ENCODE results near the gene ARHGAP20. TPM values are rescaled to one million over a fixed set of nuclear protein-coding genes. Genes with fewer than 3 reads are reported as not detected.
A peak's percentile ranks its signal among the peaks of the same experiment; 100 is the strongest.

ARHGAP20 gene, protein sequence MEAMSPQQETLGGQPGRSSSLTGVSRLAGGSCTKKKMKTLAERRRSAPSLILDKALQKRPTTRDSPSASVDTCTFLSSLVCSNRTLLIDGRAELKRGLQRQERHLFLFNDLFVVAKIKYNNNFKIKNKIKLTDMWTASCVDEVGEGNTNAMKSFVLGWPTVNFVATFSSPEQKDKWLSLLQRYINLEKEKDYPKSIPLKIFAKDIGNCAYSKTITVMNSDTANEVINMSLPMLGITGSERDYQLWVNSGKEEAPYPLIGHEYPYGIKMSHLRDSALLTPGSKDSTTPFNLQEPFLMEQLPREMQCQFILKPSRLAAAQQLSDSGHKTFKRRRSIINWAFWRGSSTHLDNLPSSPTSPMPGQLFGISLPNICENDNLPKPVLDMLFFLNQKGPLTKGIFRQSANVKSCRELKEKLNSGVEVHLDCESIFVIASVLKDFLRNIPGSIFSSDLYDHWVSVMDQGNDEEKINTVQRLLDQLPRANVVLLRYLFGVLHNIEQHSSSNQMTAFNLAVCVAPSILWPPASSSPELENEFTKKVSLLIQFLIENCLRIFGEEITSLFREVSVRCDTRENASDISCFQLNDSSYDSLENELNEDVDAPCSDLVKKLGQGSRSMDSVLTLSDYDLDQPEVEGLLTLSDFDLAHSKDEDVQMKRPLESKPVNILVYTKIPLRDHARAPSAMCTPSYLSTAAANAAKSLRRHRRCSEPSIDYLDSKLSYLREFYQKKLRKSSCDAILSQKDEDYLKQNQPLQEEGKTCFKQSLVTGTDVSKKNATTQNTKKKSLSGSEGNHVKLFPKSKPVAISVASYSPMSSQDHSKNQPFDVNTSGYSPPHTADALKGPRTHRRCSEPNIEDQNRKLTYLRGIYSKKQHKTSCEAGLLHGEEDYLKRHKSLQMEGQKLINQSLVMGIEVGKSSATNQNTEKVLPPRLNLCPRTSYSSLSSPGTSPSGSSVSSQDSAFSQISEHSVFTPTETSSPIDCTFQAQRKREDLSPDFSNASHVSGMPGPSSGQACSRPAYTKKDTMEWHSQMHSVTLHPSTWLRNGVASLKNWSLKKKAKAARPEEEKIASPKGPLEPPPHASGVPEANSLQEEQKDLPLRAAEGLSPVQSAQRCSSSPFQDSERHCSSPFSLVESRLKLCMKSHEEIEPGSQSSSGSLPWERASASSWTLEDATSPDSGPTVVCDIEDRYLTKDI
- total RNA-seq: 2.2 and 3.5 TPM in 2 replicates

DNA sequence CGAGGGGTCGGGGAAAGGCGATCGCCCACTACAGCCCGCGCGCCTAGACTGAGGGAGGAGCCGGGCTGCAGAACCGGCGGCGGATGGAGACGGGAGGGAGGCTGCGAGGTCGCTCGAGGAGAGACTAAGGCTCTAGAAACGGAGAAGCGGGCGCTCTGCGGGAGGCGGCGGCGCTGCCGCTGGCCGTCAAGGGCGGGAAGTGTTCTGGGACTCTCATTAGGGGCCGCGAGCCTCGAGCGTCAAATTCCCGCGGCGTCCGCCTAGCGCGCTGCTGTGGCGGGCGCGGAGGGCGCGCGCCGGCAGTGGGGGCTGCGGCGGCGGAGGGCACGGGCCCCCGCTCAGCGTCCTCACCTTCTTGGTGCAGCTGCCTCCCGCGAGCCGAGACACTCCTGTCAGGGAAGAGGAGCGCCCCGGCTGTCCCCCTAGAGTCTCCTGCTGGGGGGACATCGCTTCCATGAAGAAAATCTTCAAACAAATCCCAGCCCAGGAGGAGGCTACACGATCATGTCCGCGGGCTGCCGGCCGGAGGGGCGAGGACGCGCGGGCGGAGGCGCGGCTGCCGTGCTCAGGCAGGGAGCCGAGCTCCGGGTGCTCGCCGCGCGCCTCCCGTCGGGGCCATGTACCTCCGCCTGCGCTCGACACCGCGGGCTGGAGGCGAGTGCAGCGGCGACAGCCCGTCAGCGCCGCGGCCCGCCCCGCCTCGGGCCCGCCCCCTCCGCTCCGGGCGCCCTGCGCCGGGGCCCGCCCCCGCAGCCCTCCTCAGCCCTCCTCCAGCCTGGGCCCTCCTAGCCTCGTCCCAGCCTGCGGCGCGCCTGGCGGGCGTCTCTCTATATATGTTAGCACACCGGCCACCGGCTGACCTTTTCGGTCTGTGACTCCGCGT, at the start of gene ARHGAP20:
Gene ARHGAP20 (minus strand): TSS at position 662 of the 883 bp plus-strand sequence. CDS start 206 bp downstream, at position 456.
- H3K4me3 ChIP-seq (ENCODE audit: insufficient read depth, low read length): peak within 1 kb of the TSS; percentile 64
- peak; percentile 95 for DNase-seq (ENCODE audit: insufficient read length, low spot score, missing footprints)
- H3K79me2 ChIP-seq (ENCODE audit: insufficient read depth, low read length): no peaks in the 10 kb centered on the region
- H3K27me3 ChIP-seq (ENCODE audit: insufficient read depth, low read length): peaks cover 48% of the 10 kb centered on the region
- no peak within 1 kb of the TSS for H3K27ac ChIP-seq (ENCODE audit: low read depth, low read length)
- no peaks in the 10 kb centered on the region for H3K36me3 ChIP-seq (ENCODE audit: insufficient read depth, low read length)
- H3K4me1 ChIP-seq (ENCODE audit: insufficient read depth, low read length): no peaks in the 10 kb centered on the region
- peak within 1 kb of the TSS; percentile 66 for H3K4me2 ChIP-seq (ENCODE audit: insufficient read depth, low read length)
- no peaks in the 10 kb centered on the region for H3K9me3 ChIP-seq (ENCODE audit: low read depth, low read length)
- peak within 1 kb of the TSS; percentile 72 for H2AFZ ChIP-seq (ENCODE audit: low read length)
- TF ChIP-seq, protein P1, sequence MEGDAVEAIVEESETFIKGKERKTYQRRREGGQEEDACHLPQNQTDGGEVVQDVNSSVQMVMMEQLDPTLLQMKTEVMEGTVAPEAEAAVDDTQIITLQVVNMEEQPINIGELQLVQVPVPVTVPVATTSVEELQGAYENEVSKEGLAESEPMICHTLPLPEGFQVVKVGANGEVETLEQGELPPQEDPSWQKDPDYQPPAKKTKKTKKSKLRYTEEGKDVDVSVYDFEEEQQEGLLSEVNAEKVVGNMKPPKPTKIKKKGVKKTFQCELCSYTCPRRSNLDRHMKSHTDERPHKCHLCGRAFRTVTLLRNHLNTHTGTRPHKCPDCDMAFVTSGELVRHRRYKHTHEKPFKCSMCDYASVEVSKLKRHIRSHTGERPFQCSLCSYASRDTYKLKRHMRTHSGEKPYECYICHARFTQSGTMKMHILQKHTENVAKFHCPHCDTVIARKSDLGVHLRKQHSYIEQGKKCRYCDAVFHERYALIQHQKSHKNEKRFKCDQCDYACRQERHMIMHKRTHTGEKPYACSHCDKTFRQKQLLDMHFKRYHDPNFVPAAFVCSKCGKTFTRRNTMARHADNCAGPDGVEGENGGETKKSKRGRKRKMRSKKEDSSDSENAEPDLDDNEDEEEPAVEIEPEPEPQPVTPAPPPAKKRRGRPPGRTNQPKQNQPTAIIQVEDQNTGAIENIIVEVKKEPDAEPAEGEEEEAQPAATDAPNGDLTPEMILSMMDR (IDR thresholded peaks at IDR 0.05; ENCODE audit: extremely low read depth, low read depth, low read length): no peak
- H4K20me1 ChIP-seq (ENCODE audit: insufficient read depth, low read length): peaks cover 2% of the 10 kb centered on the region

DNA sequence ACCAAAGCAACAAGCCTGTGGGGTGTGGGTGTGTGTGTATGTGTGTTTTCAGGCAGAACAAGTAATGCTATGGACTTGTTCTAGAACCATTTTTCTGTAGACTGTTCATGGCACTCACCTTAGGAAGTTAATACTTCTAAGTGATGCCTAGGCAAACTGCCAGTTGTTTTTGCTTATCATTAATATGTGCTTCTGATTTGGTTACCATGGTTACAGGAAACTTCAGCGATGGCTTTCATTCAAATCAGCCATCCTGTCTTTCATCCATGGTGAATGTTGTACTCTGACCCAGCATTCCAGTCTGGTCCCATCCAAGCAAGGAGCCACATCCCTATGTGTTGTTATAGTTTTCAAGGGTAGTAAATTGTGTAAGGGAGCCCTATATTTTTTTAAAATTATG, 49.8 kb upstream of the ARHGAP20 start:
- Histone ChIP-seq H3K4me1 (ENCODE audit: insufficient read depth, low read length) (peaks cover 16% of the 10 kb centered on the region), H3K27me3 (ENCODE audit: insufficient read depth, low read length) (no peaks in the 10 kb centered on the region)

DNA sequence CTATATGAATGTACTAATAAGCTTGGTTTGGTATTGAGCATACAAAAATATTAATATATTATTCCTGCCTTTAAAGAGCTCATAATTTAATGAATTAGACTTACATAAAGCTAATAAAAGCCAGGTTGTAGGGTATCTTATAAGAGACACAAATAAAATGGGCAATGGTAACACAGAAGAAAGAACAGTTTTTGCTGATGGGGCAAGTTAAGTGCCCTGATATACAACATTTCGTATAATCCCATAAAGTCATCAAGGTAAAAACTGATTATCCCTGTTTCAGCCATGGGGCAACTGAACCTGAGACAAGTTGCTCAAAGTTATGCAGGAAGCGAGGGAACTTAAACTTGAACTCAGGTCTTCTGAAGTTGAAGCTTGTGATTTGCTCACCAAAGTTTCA, 48.9 kb upstream of the ARHGAP20 start:
- H3K36me3 ChIP-seq (ENCODE audit: insufficient read depth, low read length): no peaks in the 10 kb centered on the region
- H3K9me3 ChIP-seq (ENCODE audit: low read depth, low read length): no peaks in the 10 kb centered on the region
- H3K79me2 ChIP-seq (ENCODE audit: insufficient read depth, low read length): no peaks in the 10 kb centered on the region
- no peaks in the 10 kb centered on the region for H4K20me1 ChIP-seq (ENCODE audit: insufficient read depth, low read length)
- H2AFZ ChIP-seq (ENCODE audit: low read length): no peak overlapping the region
- TF ChIP-seq, protein P1 (IDR thresholded peaks at IDR 0.05; ENCODE audit: extremely low read depth, low read depth, low read length): no peak
- no peak overlapping the region for H3K4me2 ChIP-seq (ENCODE audit: insufficient read depth, low read length)
- no peak overlapping the region for H3K27ac ChIP-seq (ENCODE audit: low read depth, low read length)
- H3K27me3 ChIP-seq (ENCODE audit: insufficient read depth, low read length): no peaks in the 10 kb centered on the region
- DNase-seq (ENCODE audit: insufficient read length, low spot score, missing footprints): no peak
- H3K4me1 ChIP-seq (ENCODE audit: insufficient read depth, low read length): peaks cover 16% of the 10 kb centered on the region
- H3K4me3 ChIP-seq (ENCODE audit: insufficient read depth, low read length): no peak overlapping the region

More for the DNA sequence above, 49.8 kb upstream of the ARHGAP20 start:
- Histone ChIP-seq H4K20me1 (ENCODE audit: insufficient read depth, low read length) (no peaks in the 10 kb centered on the region), H3K4me2 (ENCODE audit: insufficient read depth, low read length) (no peak overlapping the region), H3K36me3 (ENCODE audit: insufficient read depth, low read length) (no peaks in the 10 kb centered on the region), H3K79me2 (ENCODE audit: insufficient read depth, low read length) (no peaks in the 10 kb centered on the region), H3K4me3 (ENCODE audit: insufficient read depth, low read length) (no peak overlapping the region), H2AFZ (ENCODE audit: low read length) (no peak overlapping the region), H3K9me3 (ENCODE audit: low read depth, low read length) (no peaks in the 10 kb centered on the region), H3K27ac (ENCODE audit: low read depth, low read length) (no peak overlapping the region)
- TF ChIP-seq, protein P1 (IDR thresholded peaks at IDR 0.05; ENCODE audit: extremely low read depth, low read depth, low read length): no peak
- DNase-seq (ENCODE audit: insufficient read length, low spot score, missing footprints): no peak

Measured in osteoblast (primary cell).